GM21619 (cell line): ENCODE data around the gene KIF18B.
A peak's percentile ranks its signal among the peaks of the same experiment; 100 is the strongest.

Experiments
- ATAC-seq: cut with Tn5 transposase; IDR thresholded peaks from one replicate; pipeline ENCODE4 v1.9.1; 2021; ENCODE audit not compliant: unreplicated experiment

KIF18B gene

GRCh38 chr17:44921122-44921882 lies 26.3 kb downstream of the KIF18B start:
- no peak for ATAC-seq

- no peak for ATAC-seq
Measured at GRCh38 chr17:44920565-44920940, 27.0 kb downstream of the KIF18B start.

- ATAC-seq = peak; percentile 73
Measured at GRCh38 chr17:44919885-44920564, 27.5 kb downstream of the KIF18B start.

GRCh38 chr17:44919411-44919810 lies 28.2 kb downstream of the KIF18B start:
- ATAC-seq = no peak

GRCh38 chr17:44918006-44918405 lies 29.6 kb downstream of the KIF18B start:
- no peak for ATAC-seq

- no peak for ATAC-seq
Measured at GRCh38 chr17:44917456-44917855, 30.1 kb downstream of the KIF18B start.

GRCh38 chr17:44916781-44917241 lies 30.8 kb downstream of the KIF18B start:
- ATAC-seq = no peak

- no peak for ATAC-seq
Measured at GRCh38 chr17:44915862-44916780, 31.5 kb downstream of the KIF18B start.

- no peak for ATAC-seq
Measured at GRCh38 chr17:44915321-44915726, 32.2 kb downstream of the KIF18B start, which contains the start of gene GFAP. Gene GFAP (minus strand): TSS chr17:44915500. CDS start chr17:44915486, 14 bp downstream.

- no peak for ATAC-seq
Measured at GRCh38 chr17:44914698-44915271, 32.8 kb downstream of the KIF18B start.

GRCh38 chr17:44914148-44914547 lies 33.4 kb downstream of the KIF18B start:
- ATAC-seq = no peak

- ATAC-seq = no peak
Measured at GRCh38 chr17:44913676-44914075, 33.9 kb downstream of the KIF18B start.

- no peak for ATAC-seq
Measured at GRCh38 chr17:44912763-44913544, 34.6 kb downstream of the KIF18B start.

GRCh38 chr17:44911133-44912001 lies 36.2 kb downstream of the KIF18B start:
- ATAC-seq = no peak

- no peak for ATAC-seq
Measured at GRCh38 chr17:44910231-44911106, 37.1 kb downstream of the KIF18B start.

- no peak for ATAC-seq
Measured at GRCh38 chr17:44909681-44910144, 37.9 kb downstream of the KIF18B start.

GRCh38 chr17:44908761-44909326 lies 38.7 kb downstream of the KIF18B start:
- ATAC-seq = no peak
